CD4-positive, alpha-beta T cell treated with Interleukin-6 at 100 ng/mL for 8 hours (primary cell): ENCODE data around the gene CATSPERE.
"Not testable (repeated sequence)": the region's sequence is repeated elsewhere in the genome, so short reads cannot be mapped to it uniquely, and the experiment has no call there.

Experiments used
- DNase-seq: peaks from one replicate; pipeline ENCODE4 v3.0.0-alpha.2; 2020; ENCODE audit warnings: mixed read lengths, low spot score

Gene CATSPERE

GRCh38 chr1:244449936-244450508 lies 11.1 kb upstream of the CATSPERE start:
- DNase-seq = no peak

GRCh38 chr1:244450597-244451538 lies 10.2 kb upstream of the CATSPERE start:
- DNase-seq = peak; percentile 51

- DNase-seq = no peak
Observed at GRCh38 chr1:244451539-244451950, 9.5 kb upstream of the CATSPERE start, which contains the start of gene ADSS2. Gene ADSS2 (minus strand): TSS chr1:244451909. CDS start chr1:244451817, 92 bp downstream.

GRCh38 chr1:244451951-244452795 lies 8.9 kb upstream of the CATSPERE start:
- peak; percentile 99 for DNase-seq

GRCh38 chr1:244454412-244454811 lies 6.7 kb upstream of the CATSPERE start:
- DNase-seq = no peak

- no peak for DNase-seq
Observed at GRCh38 chr1:244456586-244456985, 4.5 kb upstream of the CATSPERE start.

- no peak for DNase-seq
Observed at GRCh38 chr1:244458781-244459180, 2.3 kb upstream of the CATSPERE start.

- DNase-seq = peak; percentile 8
Observed at GRCh38 chr1:244460197-244460596, 876 bp upstream of the CATSPERE start.

- DNase-seq = no peak
Observed at GRCh38 chr1:244466724-244467123, 5.7 kb downstream of the CATSPERE start.

GRCh38 chr1:244473059-244473605 lies 12.1 kb downstream of the CATSPERE start:
- DNase-seq = no peak

GRCh38 chr1:244484971-244485370 lies 23.9 kb downstream of the CATSPERE start:
- DNase-seq = not testable (repeated sequence)

- no peak for DNase-seq
Observed at GRCh38 chr1:244494653-244495052, 33.6 kb downstream of the CATSPERE start.

GRCh38 chr1:244496186-244496585 lies 35.1 kb downstream of the CATSPERE start:
- no peak for DNase-seq

GRCh38 chr1:244497805-244498204 lies 36.7 kb downstream of the CATSPERE start:
- no peak for DNase-seq

GRCh38 chr1:244499484-244499883 lies 38.4 kb downstream of the CATSPERE start:
- DNase-seq = not testable (repeated sequence)

GRCh38 chr1:244500515-244500914 lies 39.4 kb downstream of the CATSPERE start:
- DNase-seq = not testable (repeated sequence)

GRCh38 chr1:244502630-244503029 lies 41.6 kb downstream of the CATSPERE start:
- DNase-seq = no peak

- no peak for DNase-seq
Observed at GRCh38 chr1:244513493-244513892, 52.4 kb downstream of the CATSPERE start.

GRCh38 chr1:244515680-244516079 lies 54.6 kb downstream of the CATSPERE start:
- DNase-seq = no peak

GRCh38 chr1:244536316-244536715 lies 75.2 kb downstream of the CATSPERE start:
- no peak for DNase-seq

GRCh38 chr1:244545511-244545910 lies 84.4 kb downstream of the CATSPERE start:
- DNase-seq = no peak

- DNase-seq = no peak
Observed at GRCh38 chr1:244548558-244549115, 87.6 kb downstream of the CATSPERE start.
